H9 (cell line): ENCODE data around the gene KRT8. TPM values are rescaled to one million over a fixed set of nuclear protein-coding genes. Genes with fewer than 3 reads are reported as not detected.

ENCODE experiments used
- DNase-seq: peaks from one replicate; pipeline ENCODE4 v3.0.0-alpha.2; 2017
- H2AFZ ChIP-seq: one replicate; pipeline ENCODE4 v1.6.1; 2013; ENCODE audit warnings: mild to moderate bottlenecking, low read length, control low read depth, moderate library complexity
- H2AK5ac ChIP-seq: 2 replicates; pipeline ENCODE4 v1.6.1; 2013; ENCODE audit warnings: low read length, control low read depth, mixed read lengths; ENCODE audit not compliant: insufficient read length
- H2BK120ac ChIP-seq: one replicate; pipeline ENCODE4 v1.6.1; 2013; ENCODE audit warnings: low read depth, mild to moderate bottlenecking, low read length, control low read depth, inconsistent platforms; ENCODE audit not compliant: poor library complexity, severe bottlenecking
- H2BK12ac ChIP-seq: 2 replicates; pipeline ENCODE4 v1.6.1; 2013; ENCODE audit warnings: low read length, control low read depth, mixed read lengths, low read depth; ENCODE audit not compliant: insufficient read length
- H2BK15ac ChIP-seq: 2 replicates; pipeline ENCODE4 v1.6.1; 2013; ENCODE audit warnings: low read depth, low read length, control low read depth
- H2BK20ac ChIP-seq: one replicate; pipeline ENCODE4 v1.6.1; 2013; ENCODE audit warnings: low read depth, mild to moderate bottlenecking, low read length, control low read depth, inconsistent platforms; ENCODE audit not compliant: poor library complexity, severe bottlenecking
- H2BK5ac ChIP-seq: 2 replicates; pipeline ENCODE4 v1.6.1; 2013; ENCODE audit warnings: low read length, control low read depth, mixed read lengths; ENCODE audit not compliant: insufficient read length
- H3K14ac ChIP-seq: 2 replicates; pipeline ENCODE4 v1.6.1; 2013; ENCODE audit warnings: low read length, control low read depth; ENCODE audit not compliant: insufficient read depth
- H3K18ac ChIP-seq: 2 replicates; pipeline ENCODE4 v1.6.1; 2013; ENCODE audit warnings: low read depth, mild to moderate bottlenecking, mixed read lengths, low read length, control low read depth; ENCODE audit not compliant: insufficient read length
- H3K23ac ChIP-seq: 2 replicates; pipeline ENCODE4 v1.6.1; 2013; ENCODE audit warnings: low read length, control low read depth, mixed read lengths, low read depth; ENCODE audit not compliant: insufficient read length
- H3K23me2 ChIP-seq: 2 replicates; pipeline ENCODE4 v1.6.1; 2013; ENCODE audit warnings: low read depth, mild to moderate bottlenecking, mixed read lengths, low read length, control low read depth; ENCODE audit not compliant: insufficient read length, poor library complexity, severe bottlenecking
- H3K27ac ChIP-seq: 2 replicates; pipeline ENCODE4 v1.5.1; 2013; ENCODE audit warnings: low read length, control low read depth, mixed read lengths, low read depth; ENCODE audit not compliant: insufficient read length
- H3K27me3 ChIP-seq: 2 replicates; pipeline ENCODE4 v1.6.1; 2013; ENCODE audit warnings: low read length, control low read depth, inconsistent platforms; ENCODE audit not compliant: insufficient read depth
- H3K4ac ChIP-seq: 2 replicates; pipeline ENCODE4 v1.6.1; 2013; ENCODE audit warnings: low read depth, mild to moderate bottlenecking, control low read depth, inconsistent platforms, low read length, moderate library complexity
- H3K4me1 ChIP-seq: 2 replicates; pipeline ENCODE4 v1.6.1; 2013; ENCODE audit warnings: low read length, control low read depth, inconsistent platforms; ENCODE audit not compliant: insufficient read depth
- H3K4me2 ChIP-seq: 2 replicates; pipeline ENCODE4 v1.6.1; 2013; ENCODE audit warnings: low read length, control low read depth, mixed read lengths; ENCODE audit not compliant: insufficient read length, insufficient read depth
- H3K56ac ChIP-seq: 2 replicates; pipeline ENCODE4 v1.6.1; 2013; ENCODE audit warnings: low read depth, mild to moderate bottlenecking, mixed read lengths, low read length, control low read depth; ENCODE audit not compliant: insufficient read length
- H3K79me1 ChIP-seq: 2 replicates; pipeline ENCODE4 v1.6.1; 2013; ENCODE audit warnings: low read depth, mild to moderate bottlenecking, moderate library complexity, low read length, control low read depth, inconsistent platforms; ENCODE audit not compliant: insufficient read depth, poor library complexity, severe bottlenecking
- H3K79me2 ChIP-seq: 2 replicates; pipeline ENCODE4 v1.6.1; 2013; ENCODE audit warnings: low read length, control low read depth, inconsistent platforms; ENCODE audit not compliant: insufficient read depth
- H3K9ac ChIP-seq: 2 replicates; pipeline ENCODE4 v1.6.1; 2013; ENCODE audit warnings: low read length, control low read depth, mixed read lengths; ENCODE audit not compliant: insufficient read length; ENCODE audit errors: extremely low read depth
- H3K9me3 ChIP-seq: one replicate; pipeline ENCODE4 v1.6.1; 2013; ENCODE audit warnings: low read depth, low read length, inconsistent platforms; ENCODE audit not compliant: control insufficient read depth
- H3T11ph ChIP-seq: one replicate; pipeline ENCODE4 v1.6.1; 2013; ENCODE audit warnings: mild to moderate bottlenecking, low read length, control low read depth, inconsistent platforms
- H4K20me1 ChIP-seq: one replicate; pipeline ENCODE4 v1.6.1; 2013; ENCODE audit not compliant: control insufficient read depth, insufficient read length, insufficient read depth
- H4K5ac ChIP-seq: 2 replicates; pipeline ENCODE4 v1.6.1; 2013; ENCODE audit warnings: low read depth, mild to moderate bottlenecking, mixed read lengths, low read length, control low read depth; ENCODE audit not compliant: insufficient read length
- H4K8ac ChIP-seq: replicated peaks from 2 replicates; pipeline ENCODE4 v1.6.1; 2013; ENCODE audit warnings: low read length, control low read depth, mixed read lengths, low read depth; ENCODE audit not compliant: insufficient read length
- H4K91ac ChIP-seq: 2 replicates; pipeline ENCODE4 v1.6.1; 2013; ENCODE audit warnings: low read depth, mild to moderate bottlenecking, moderate library complexity, mixed read lengths, low read length, control low read depth; ENCODE audit not compliant: insufficient read length
- H3K27ac Mint-ChIP-seq, 3 experiments: 2 replicates in 2 of 3; 3 replicates in 1 of 3; pipeline ENCODE4 v1.8.0; 2020 to 2021; ENCODE audit warnings: mixed read lengths in 3 of 3, mild to moderate bottlenecking in 1 of 3, moderate library complexity in 1 of 3
- H3K27me3 Mint-ChIP-seq: 2 replicates; pipeline ENCODE4 v1.8.0; 2021; ENCODE audit warnings: low read depth, mild to moderate bottlenecking, moderate library complexity, mixed read lengths
- H3K36me3 Mint-ChIP-seq, 3 experiments: 2 replicates in 2 of 3; 3 replicates in 1 of 3; pipeline ENCODE4 v1.8.0; 2020 to 2021; ENCODE audit warnings: low read depth in 3 of 3, mixed read lengths in 3 of 3; ENCODE audit not compliant: insufficient read depth in 1 of 3
- H3K4me1 Mint-ChIP-seq, 2 experiments: 2 replicates each; pipeline ENCODE4 v1.8.0; 2020; ENCODE audit warnings: mixed read lengths in 2 of 2
- H3K4me3 Mint-ChIP-seq, 2 experiments: 2 replicates in 1 of 2; 3 replicates in 1 of 2; pipeline ENCODE4 v1.8.0; 2020 to 2021; ENCODE audit warnings: mild to moderate bottlenecking in 2 of 2, mixed read lengths in 2 of 2, moderate library complexity in 1 of 2
- H3K9me3 Mint-ChIP-seq, 2 experiments: 2 replicates in 1 of 2; 3 replicates in 1 of 2; pipeline ENCODE4 v1.8.0; 2020; ENCODE audit warnings: mild to moderate bottlenecking in 2 of 2, mixed read lengths in 2 of 2, moderate library complexity in 1 of 2
- WGBS: extraction: QIAGEN DNeasy Blood & Tissue Kit; methylation state at CpG from one replicate; pipeline ENCODE4 v1.1.7; 2013; ENCODE audit warnings: missing lambda C conversion rate, low lambda C conversion rate, mixed read lengths; ENCODE audit not compliant: insufficient read length; ENCODE audit errors: extremely low coverage; 5-methylcytosine and 5-hydroxymethylcytosine counted together
- total RNA-seq: library from RNA; stranded (reverse); gene quantifications from 2 replicates; pipeline ENCODE4 v1.2.1, GENCODE V29; 2021
- TF ChIP-seq, protein P1 (sequence below): fragments of 200-600 bp; sonication (generic); conservative IDR thresholded peaks from 3 replicates; pipeline ENCODE4 v1.8.0; 2021; ENCODE audit warnings: antibody characterized with exemption, mild to moderate bottlenecking

Gene KRT8
- total RNA-seq, 1 experiment from 2014 or later = 244 TPM

DNA sequence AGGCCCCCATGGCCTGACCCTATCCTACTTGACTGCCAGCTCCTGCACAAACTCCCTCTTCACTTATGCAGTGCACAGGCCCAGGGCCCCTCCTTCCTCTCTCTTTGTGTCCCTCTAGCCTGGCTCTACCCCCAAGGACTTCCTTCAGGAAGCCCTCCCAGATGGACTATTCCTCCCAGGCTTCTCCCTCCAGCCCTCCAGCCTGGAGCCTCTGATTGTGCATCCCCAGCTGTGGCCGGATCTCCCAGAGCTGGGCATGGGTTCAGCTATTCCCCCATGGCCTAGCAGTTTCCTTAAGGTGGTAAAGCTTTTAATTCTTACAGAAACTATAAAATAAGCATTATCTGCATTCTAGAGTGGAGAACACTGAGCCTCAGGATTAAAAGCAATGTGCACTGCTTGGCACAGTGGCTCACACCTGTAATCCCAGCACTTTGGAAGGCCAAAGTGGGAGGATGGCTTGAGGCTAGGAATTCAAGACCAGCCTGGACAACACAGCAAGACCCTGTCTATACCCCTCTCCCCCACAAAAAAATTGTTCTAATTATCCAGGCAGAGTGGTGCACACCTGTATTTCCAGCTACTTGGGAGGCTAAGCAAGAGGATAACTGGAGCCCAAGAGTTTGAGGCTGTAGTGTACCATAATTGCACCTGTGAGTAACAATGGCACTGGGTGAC, 16.8 kb upstream of the KRT8 start:
- H3K9me3 Mint-ChIP-seq = no peaks in the 10 kb centered on the region
- Histone ChIP-seq H3T11ph (no peak overlapping the region), H3K23me2 (no peaks in the 10 kb centered on the region), H2BK120ac (no peak overlapping the region), H2AK5ac (no peak overlapping the region), H2BK12ac (no peak overlapping the region), H3K9ac (no peak overlapping the region), H3K4me2 (no peak overlapping the region), H2BK15ac (no peak overlapping the region), H3K27ac (no peak overlapping the region), H3K23ac (no peak overlapping the region), H3K79me2 (no peaks in the 10 kb centered on the region), H2BK20ac (no peak overlapping the region), H4K5ac (no peak overlapping the region), H3K4me1 (peaks cover 8% of the 10 kb centered on the region; the same call in 1 of the 2 replicates), H3K9me3 (no peaks in the 10 kb centered on the region), H3K56ac (no peak overlapping the region), H3K18ac (no peak overlapping the region), H2AFZ (no peak overlapping the region), H4K20me1 (no peaks in the 10 kb centered on the region), H3K14ac (peak overlapping the region; percentile 6; the same call in 1 of the 2 replicates), H4K8ac (no peak overlapping the region), H4K91ac (no peak overlapping the region), H3K27me3 (no peaks in the 10 kb centered on the region), H2BK5ac (no peak overlapping the region), H3K4ac (no peak overlapping the region), H3K79me1 (no peaks in the 10 kb centered on the region)
- WGBS = no CpG with 5 or more reads among the region's 1 CpG
- DNase-seq = no peak
- no peaks in the 10 kb centered on the region for H3K36me3 Mint-ChIP-seq
- 0 out of 5 replicates have a peak overlapping the region, but pooled peaks of 1 of the 2 experiments have one; percentile 35 for H3K4me3 Mint-ChIP-seq
- peaks cover 28 to 38% of the 10 kb centered on the region in 2 experiments for H3K4me1 Mint-ChIP-seq
- H3K27ac Mint-ChIP-seq = peak overlapping the region in 2 of 3 experiments; percentile 47 to 79; a peak in 2 of 7 replicates
- TF ChIP-seq, protein P1, sequence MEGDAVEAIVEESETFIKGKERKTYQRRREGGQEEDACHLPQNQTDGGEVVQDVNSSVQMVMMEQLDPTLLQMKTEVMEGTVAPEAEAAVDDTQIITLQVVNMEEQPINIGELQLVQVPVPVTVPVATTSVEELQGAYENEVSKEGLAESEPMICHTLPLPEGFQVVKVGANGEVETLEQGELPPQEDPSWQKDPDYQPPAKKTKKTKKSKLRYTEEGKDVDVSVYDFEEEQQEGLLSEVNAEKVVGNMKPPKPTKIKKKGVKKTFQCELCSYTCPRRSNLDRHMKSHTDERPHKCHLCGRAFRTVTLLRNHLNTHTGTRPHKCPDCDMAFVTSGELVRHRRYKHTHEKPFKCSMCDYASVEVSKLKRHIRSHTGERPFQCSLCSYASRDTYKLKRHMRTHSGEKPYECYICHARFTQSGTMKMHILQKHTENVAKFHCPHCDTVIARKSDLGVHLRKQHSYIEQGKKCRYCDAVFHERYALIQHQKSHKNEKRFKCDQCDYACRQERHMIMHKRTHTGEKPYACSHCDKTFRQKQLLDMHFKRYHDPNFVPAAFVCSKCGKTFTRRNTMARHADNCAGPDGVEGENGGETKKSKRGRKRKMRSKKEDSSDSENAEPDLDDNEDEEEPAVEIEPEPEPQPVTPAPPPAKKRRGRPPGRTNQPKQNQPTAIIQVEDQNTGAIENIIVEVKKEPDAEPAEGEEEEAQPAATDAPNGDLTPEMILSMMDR = no peak
- peaks cover 7% of the 10 kb centered on the region for H3K27me3 Mint-ChIP-seq
